GM23248 (cell line): Measurements from ENCODE around the gene SAP30BP. TPM values are rescaled to one million over a fixed set of nuclear protein-coding genes. Genes with fewer than 3 reads are reported as not detected.

Experiments
- DNase-seq: peaks from one replicate; pipeline ENCODE4 v3.0.0-alpha.2; 2015
- H2AFZ ChIP-seq: fragments of 200-600 bp; sonication (generic); 2 replicates; pipeline ENCODE4 v1.6.1; 2016; ENCODE audit warnings: antibody characterized with exemption
- H3F3A ChIP-seq: fragments of 200-600 bp; sonication (generic); 2 replicates; pipeline ENCODE4 v1.6.1; 2016; ENCODE audit warnings: mild to moderate bottlenecking, antibody characterized with exemption, mixed run types; ENCODE audit not compliant: insufficient read depth
- H3K27ac ChIP-seq: fragments of 200-600 bp; sonication (generic); 2 replicates; pipeline ENCODE4 v1.5.1; 2016; ENCODE audit warnings: mild to moderate bottlenecking
- H3K27me3 ChIP-seq: fragments of 200-600 bp; sonication (generic); replicated peaks from 2 replicates; pipeline ENCODE4 v1.6.1; 2016; ENCODE audit warnings: mild to moderate bottlenecking; ENCODE audit not compliant: insufficient read depth
- H3K36me3 ChIP-seq: fragments of 200-600 bp; sonication (generic); 2 replicates; pipeline ENCODE4 v1.6.1; 2016; ENCODE audit warnings: low read depth, mild to moderate bottlenecking
- H3K4me1 ChIP-seq: fragments of 200-600 bp; sonication (generic); 2 replicates; pipeline ENCODE4 v1.6.1; 2016; ENCODE audit warnings: mild to moderate bottlenecking; ENCODE audit not compliant: insufficient read depth
- H3K4me2 ChIP-seq: fragments of 200-600 bp; sonication (generic); one replicate; pipeline ENCODE4 v1.6.1; 2016; ENCODE audit warnings: mild to moderate bottlenecking; ENCODE audit not compliant: unreplicated experiment
- H3K4me3 ChIP-seq: fragments of 200-600 bp; sonication (generic); 2 replicates; pipeline ENCODE4 v1.5.1; 2016; ENCODE audit warnings: mild to moderate bottlenecking
- H3K79me2 ChIP-seq: fragments of 200-600 bp; sonication (generic); 2 replicates; pipeline ENCODE4 v1.6.1; 2016; ENCODE audit warnings: mild to moderate bottlenecking; ENCODE audit not compliant: insufficient read depth
- H3K9ac ChIP-seq: fragments of 200-600 bp; sonication (generic); 2 replicates; pipeline ENCODE4 v1.6.1; 2016; ENCODE audit warnings: mild to moderate bottlenecking
- H3K9me2 ChIP-seq: fragments of 200-600 bp; sonication (generic); 2 replicates; pipeline ENCODE4 v1.6.1; 2016; ENCODE audit warnings: mixed run types, mild to moderate bottlenecking, moderate library complexity; ENCODE audit not compliant: insufficient read depth
- H3K9me3 ChIP-seq: fragments of 200-600 bp; sonication (generic); one replicate; pipeline ENCODE4 v1.6.1; 2017; ENCODE audit warnings: low read depth
- H4K20me1 ChIP-seq: fragments of 200-600 bp; sonication (generic); 2 replicates; pipeline ENCODE4 v1.6.0; 2016; ENCODE audit not compliant: insufficient read depth
- EZH2 ChIP-seq: fragments of 200-600 bp; sonication (generic); IDR thresholded peaks from 2 replicates; pipeline ENCODE4 v1.6.1; 2018; ENCODE audit warnings: antibody characterized with exemption, mild to moderate bottlenecking; ENCODE audit not compliant: insufficient read depth, poor library complexity, severe bottlenecking
- EZH2phosphoT487 ChIP-seq: fragments of 200-600 bp; sonication (generic); IDR thresholded peaks from 2 replicates; pipeline ENCODE4 v1.6.1; 2018; ENCODE audit warnings: antibody characterized with exemption, moderate library complexity, mild to moderate bottlenecking, low read depth; ENCODE audit not compliant: insufficient read depth
- WGBS, 2 experiments: methylation state at CpG; one replicate each; pipeline ENCODE4 v1.1.6; 2015 to 2017; ENCODE audit warnings: low lambda C conversion rate in 2 of 2, low coverage in 1 of 2; ENCODE audit errors: missing lambda C conversion rate in 2 of 2; 5-methylcytosine and 5-hydroxymethylcytosine counted together
- in situ Hi-C: fragments of 300-500 bp; cut with MboI; formaldehyde crosslinking; loops from 2 replicates; pipeline ENCODE4 v1.15.0; 2020
- polyA plus RNA-seq: library from polyadenylated mRNA; unstranded; fragments of >200 nt; fragmentation: Nextera tagmentation; extraction: Ambion mirVana; gene quantifications from 2 replicates; pipeline ENCODE4 v1.2.1, GENCODE V29; 2016
- total RNA-seq: library from RNA; depleted of rRNA; stranded (reverse); fragments of >200 nt; shearing (Covaris generic); gene quantifications from 2 replicates; pipeline ENCODE4 v1.2.3, GENCODE V29; 2014

SAP30BP gene
- total and polyA plus RNA-seq, 2 experiments from 2014 or later = 60.8 to 93.1 TPM

- Histone ChIP-seq H3K9me3 (no peaks in the 10 kb centered on the region), H3K4me2 (peak overlapping the region; percentile 72), H3K4me3 (peak overlapping the region; percentile 30), H3K79me2 (peaks cover 61% of the 10 kb centered on the region), H3K4me1 (peaks cover 81% of the 10 kb centered on the region), H3K27me3 (no peaks in the 10 kb centered on the region), H3K36me3 (no peaks in the 10 kb centered on the region), H3K27ac (peak overlapping the region; percentile 88), H3K9me2 (no peaks in the 10 kb centered on the region), H3K9ac (peak overlapping the region; percentile 65), H2AFZ (no peak overlapping the region), H4K20me1 (no peaks in the 10 kb centered on the region), H3F3A (peaks cover 70% of the 10 kb centered on the region)
- TF ChIP-seq EZH2 (no peak), EZH2phosphoT487 (no peak)
- peak; percentile 83 for DNase-seq
- 8 to 9% methylated on average over 7 of the region's 7 CpGs for WGBS, 2 experiments
- in situ Hi-C loops = no loop called here
Observed at GRCh38 chr17:75684924-75685323, 17.8 kb downstream of the SAP30BP start.

GRCh38 chr17:75685499-75685898 is 18.4 kb downstream of the SAP30BP start:
- in situ Hi-C loops = no loop called here
- peak overlapping the region; percentile 65 for H3K9ac ChIP-seq
- H3K4me2 ChIP-seq = peak overlapping the region; percentile 72
- no peak overlapping the region for H2AFZ ChIP-seq
- no peaks in the 10 kb centered on the region for H3K9me2 ChIP-seq
- H3K79me2 ChIP-seq = peaks cover 66% of the 10 kb centered on the region
- peak overlapping the region; percentile 30 for H3K4me3 ChIP-seq
- H3F3A ChIP-seq = peaks cover 64% of the 10 kb centered on the region
- H3K36me3 ChIP-seq = no peaks in the 10 kb centered on the region
- 12 to 16% methylated on average over 3 of the region's 3 CpGs for WGBS, 2 experiments
- peaks cover 79% of the 10 kb centered on the region for H3K4me1 ChIP-seq
- no peaks in the 10 kb centered on the region for H3K27me3 ChIP-seq
- peak; percentile 74 for DNase-seq
- H3K9me3 ChIP-seq = no peaks in the 10 kb centered on the region
- peak overlapping the region; percentile 88 for H3K27ac ChIP-seq
- TF ChIP-seq EZH2phosphoT487 = no peak
- TF ChIP-seq EZH2 = no peak
- H4K20me1 ChIP-seq = no peaks in the 10 kb centered on the region

GRCh38 chr17:75688209-75688825 is 21.2 kb downstream of the SAP30BP start:
- no peak overlapping the region for H2AFZ ChIP-seq
- peaks cover 55% of the 10 kb centered on the region for H3F3A ChIP-seq
- H3K4me2 ChIP-seq = peak overlapping the region; percentile 21
- in situ Hi-C loops = no loop called here
- no peaks in the 10 kb centered on the region for H4K20me1 ChIP-seq
- H3K9me3 ChIP-seq = no peaks in the 10 kb centered on the region
- H3K9ac ChIP-seq = peak overlapping the region; percentile 63
- 23 to 28% methylated on average over 11 of the region's 11 CpGs for WGBS, 2 experiments
- peak; percentile 86 for DNase-seq
- no peak overlapping the region for H3K4me3 ChIP-seq
- no peaks in the 10 kb centered on the region for H3K9me2 ChIP-seq
- H3K79me2 ChIP-seq = peaks cover 76% of the 10 kb centered on the region
- H3K27ac ChIP-seq = peak overlapping the region; percentile 80
- no peak for TF ChIP-seq EZH2
- no peak for TF ChIP-seq EZH2phosphoT487
- no peaks in the 10 kb centered on the region for H3K27me3 ChIP-seq
- H3K4me1 ChIP-seq = peaks cover 88% of the 10 kb centered on the region
- H3K36me3 ChIP-seq = no peaks in the 10 kb centered on the region

GRCh38 chr17:75689441-75689873 is 22.3 kb downstream of the SAP30BP start:
- in situ Hi-C loops = no loop called here
- 89 to 91% methylated on average over 6 of the region's 6 CpGs for WGBS, 2 experiments
- no peaks in the 10 kb centered on the region for H4K20me1 ChIP-seq
- peak overlapping the region; percentile 80 for H3K27ac ChIP-seq
- TF ChIP-seq EZH2phosphoT487 (no peak), EZH2 (no peak)
- H3K4me1 ChIP-seq = peaks cover 88% of the 10 kb centered on the region
- no peaks in the 10 kb centered on the region for H3K36me3 ChIP-seq
- peaks cover 56% of the 10 kb centered on the region for H3F3A ChIP-seq
- no peak overlapping the region for H3K9ac ChIP-seq
- H3K4me2 ChIP-seq = no peak overlapping the region
- H3K9me3 ChIP-seq = no peaks in the 10 kb centered on the region
- no peaks in the 10 kb centered on the region for H3K9me2 ChIP-seq
- H3K4me3 ChIP-seq = no peak overlapping the region
- DNase-seq = peak; percentile 30
- peaks cover 75% of the 10 kb centered on the region for H3K79me2 ChIP-seq
- no peak overlapping the region for H2AFZ ChIP-seq
- H3K27me3 ChIP-seq = no peaks in the 10 kb centered on the region

- H3K9ac ChIP-seq = no peak overlapping the region
- H3F3A ChIP-seq = peaks cover 48% of the 10 kb centered on the region
- WGBS, 2 experiments = 86 to 88% methylated on average over 5 of the region's 5 CpGs
- H3K27ac ChIP-seq = peak overlapping the region; percentile 28
- no peaks in the 10 kb centered on the region for H3K9me2 ChIP-seq
- no peak overlapping the region for H3K4me2 ChIP-seq
- peaks cover 79% of the 10 kb centered on the region for H3K79me2 ChIP-seq
- peaks cover 83% of the 10 kb centered on the region for H3K4me1 ChIP-seq
- H2AFZ ChIP-seq = no peak overlapping the region
- in situ Hi-C loops = no loop called here
- no peaks in the 10 kb centered on the region for H4K20me1 ChIP-seq
- TF ChIP-seq EZH2phosphoT487 = no peak
- TF ChIP-seq EZH2 = no peak
- DNase-seq = peak; percentile 60
- H3K36me3 ChIP-seq = peaks cover 7% of the 10 kb centered on the region; the same call in 1 of the 2 replicates
- no peaks in the 10 kb centered on the region for H3K9me3 ChIP-seq
- H3K27me3 ChIP-seq = no peaks in the 10 kb centered on the region
- no peak overlapping the region for H3K4me3 ChIP-seq
Observed at GRCh38 chr17:75691371-75691791, 24.2 kb downstream of the SAP30BP start.
